Measurements from ENCODE around the gene RGS13. TPM values are rescaled to one million over a fixed set of nuclear protein-coding genes. Genes with fewer than 3 reads are reported as not detected.

The RGS13 gene
- total RNA-seq, 1 donor = not detected

GRCh38 chr1:192654120-192654519 lies 18.2 kb downstream of the RGS13 start:
- TF ChIP-seq, protein P1, sequence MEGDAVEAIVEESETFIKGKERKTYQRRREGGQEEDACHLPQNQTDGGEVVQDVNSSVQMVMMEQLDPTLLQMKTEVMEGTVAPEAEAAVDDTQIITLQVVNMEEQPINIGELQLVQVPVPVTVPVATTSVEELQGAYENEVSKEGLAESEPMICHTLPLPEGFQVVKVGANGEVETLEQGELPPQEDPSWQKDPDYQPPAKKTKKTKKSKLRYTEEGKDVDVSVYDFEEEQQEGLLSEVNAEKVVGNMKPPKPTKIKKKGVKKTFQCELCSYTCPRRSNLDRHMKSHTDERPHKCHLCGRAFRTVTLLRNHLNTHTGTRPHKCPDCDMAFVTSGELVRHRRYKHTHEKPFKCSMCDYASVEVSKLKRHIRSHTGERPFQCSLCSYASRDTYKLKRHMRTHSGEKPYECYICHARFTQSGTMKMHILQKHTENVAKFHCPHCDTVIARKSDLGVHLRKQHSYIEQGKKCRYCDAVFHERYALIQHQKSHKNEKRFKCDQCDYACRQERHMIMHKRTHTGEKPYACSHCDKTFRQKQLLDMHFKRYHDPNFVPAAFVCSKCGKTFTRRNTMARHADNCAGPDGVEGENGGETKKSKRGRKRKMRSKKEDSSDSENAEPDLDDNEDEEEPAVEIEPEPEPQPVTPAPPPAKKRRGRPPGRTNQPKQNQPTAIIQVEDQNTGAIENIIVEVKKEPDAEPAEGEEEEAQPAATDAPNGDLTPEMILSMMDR (IDR thresholded peaks at IDR 0.05; ENCODE audit: insufficient read depth, low read length) = no peak
- H3K4me3 ChIP-seq (ENCODE audit: low read depth, low read length) = no peak overlapping the region
- DNase-seq (ENCODE audit: low read depth) = no peak

DNA sequence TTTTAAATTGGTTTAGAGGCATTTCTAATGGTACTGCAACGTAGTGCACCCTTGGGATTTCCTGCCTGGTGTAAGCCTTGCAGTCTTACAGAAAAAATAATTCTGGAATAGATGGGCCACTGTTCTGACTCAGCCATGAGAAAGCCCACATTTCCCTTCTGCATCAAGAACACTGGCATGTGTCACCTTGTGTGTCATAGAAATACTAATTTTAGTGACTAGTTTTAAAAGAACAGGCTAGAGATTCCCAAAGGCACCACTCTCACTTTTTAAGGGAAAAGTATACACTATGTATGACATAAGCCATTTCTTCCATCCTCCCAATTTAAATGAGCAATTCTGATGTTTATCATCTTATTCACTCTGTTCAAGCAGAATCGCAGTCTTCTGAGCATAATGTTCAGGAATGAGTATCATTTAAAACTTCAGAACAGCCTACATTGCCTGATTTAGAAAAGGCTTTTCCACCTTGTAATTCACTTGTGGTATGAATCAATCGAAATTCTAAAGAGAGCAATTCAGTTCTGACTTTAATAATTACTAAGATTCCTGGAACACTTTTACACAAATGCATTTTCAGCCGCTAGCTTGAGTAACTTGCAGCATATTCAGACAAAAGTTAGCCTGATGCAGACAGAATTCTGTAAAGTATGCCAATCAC lies 18.8 kb downstream of the RGS13 start:
- H3K4me3 ChIP-seq (ENCODE audit: low read depth, low read length) = no peak overlapping the region
- TF ChIP-seq, protein P1 (IDR thresholded peaks at IDR 0.05; ENCODE audit: insufficient read depth, low read length) = no peak
- DNase-seq (ENCODE audit: low read depth) = peak; percentile 68

GRCh38 chr1:192657760-192658159 lies 21.8 kb downstream of the RGS13 start:
- TF ChIP-seq, protein P1 (IDR thresholded peaks at IDR 0.05; ENCODE audit: insufficient read depth, low read length) = no peak
- no peak overlapping the region for H3K4me3 ChIP-seq (ENCODE audit: low read depth, low read length)
- DNase-seq (ENCODE audit: low read depth) = no peak

- no peak for DNase-seq (ENCODE audit: low read depth)
Observed at GRCh38 chr1:192658255-192658654, 22.3 kb downstream of the RGS13 start.

DNA sequence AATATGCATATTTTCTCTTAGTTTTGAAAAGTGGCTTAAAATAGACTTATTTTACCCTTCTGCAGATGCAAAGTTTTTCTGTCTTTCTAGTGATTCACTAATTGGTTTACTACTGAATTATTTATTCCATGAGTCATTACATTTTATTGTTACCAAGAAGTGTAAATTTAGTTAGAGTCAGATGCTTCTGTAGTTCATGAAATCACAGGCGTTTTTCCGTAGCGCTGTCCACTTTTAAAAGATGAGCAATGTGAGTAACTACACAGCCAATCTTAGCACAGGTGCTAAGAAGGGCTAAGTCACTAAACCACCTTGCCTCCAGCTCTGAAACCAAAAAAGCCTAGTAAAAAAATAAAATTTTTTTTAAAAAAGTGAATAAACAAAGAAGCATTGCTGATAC lies 24.7 kb downstream of the RGS13 start:
- no peak for DNase-seq (ENCODE audit: low read depth)
- H3K4me3 ChIP-seq (ENCODE audit: low read depth, low read length) = no peak overlapping the region
- TF ChIP-seq, protein P1 (IDR thresholded peaks at IDR 0.05; ENCODE audit: insufficient read depth, low read length) = no peak

More at GRCh38 chr1:192658255-192658654, 22.3 kb downstream of the RGS13 start:
- H3K4me3 ChIP-seq (ENCODE audit: low read depth, low read length) = no peak overlapping the region
- TF ChIP-seq, protein P1 (IDR thresholded peaks at IDR 0.05; ENCODE audit: insufficient read depth, low read length) = no peak

DNA sequence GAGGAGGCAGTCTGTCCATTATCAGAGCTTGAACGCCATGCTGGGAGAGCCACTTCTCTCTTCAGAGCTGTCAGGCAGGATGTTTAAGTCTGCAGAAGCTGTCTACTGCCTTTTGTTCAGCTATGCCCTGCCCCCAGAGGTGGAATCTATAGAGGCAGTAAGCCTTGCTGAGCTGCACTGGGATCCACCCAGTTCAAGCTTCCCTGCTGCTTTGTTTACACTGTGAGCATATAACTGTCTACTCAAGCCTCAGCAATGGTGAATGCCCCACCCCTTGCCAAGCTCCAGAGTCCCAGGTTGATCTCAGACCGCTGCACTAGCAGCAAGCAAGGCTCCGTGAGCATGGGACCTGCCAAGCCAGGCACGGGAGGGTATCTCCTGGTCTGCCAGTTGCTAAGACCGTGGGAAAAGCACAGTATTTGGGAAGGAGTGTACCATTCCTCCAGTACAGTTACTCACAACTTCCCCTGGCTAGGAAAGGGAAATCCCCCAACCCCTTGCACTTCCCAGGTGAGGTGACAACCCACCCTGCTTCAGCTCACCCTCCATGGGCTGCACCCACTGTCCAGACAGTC lies 32.5 kb downstream of the RGS13 start:
- TF ChIP-seq, protein P1 (IDR thresholded peaks at IDR 0.05; ENCODE audit: insufficient read depth, low read length) = no peak
- DNase-seq (ENCODE audit: low read depth) = no peak
- no peak overlapping the region for H3K4me3 ChIP-seq (ENCODE audit: low read depth, low read length)

Data from fibroblast of the aortic adventitia (primary cell).